Activated naive CD4-positive, alpha-beta T cell treated with anti-CD3 and anti-CD28 coated beads, Interleukin-2, amount 10 ng/mL, durations not matched to agents 7 days and 5 days (primary cell): Measurements from ENCODE around the gene ZNF296.
"Not testable (repeated sequence)": the region's sequence is repeated elsewhere in the genome, so short reads cannot be mapped to it uniquely, and the experiment has no call there.

Source experiments
- CTCF ChIA-PET: fragments of 350-600 bp; sonication (Branson Sonifier 250); formaldehyde crosslinking; loops from one replicate; lab custom pipeline; 2021; ENCODE audit warnings: antibody characterized with exemption; lab: Charles Lee
- DNase-seq: peaks from one replicate; pipeline ENCODE4 v3.0.0-alpha.2; 2020
- H3K27ac Mint-ChIP-seq: one replicate; pipeline ENCODE4 v1.8.0; 2021; ENCODE audit warnings: mild to moderate bottlenecking, moderate library complexity, mixed read lengths
- H3K27me3 Mint-ChIP-seq: one replicate; pipeline ENCODE4 v1.8.0; 2021; ENCODE audit warnings: mild to moderate bottlenecking, mixed read lengths
- H3K36me3 Mint-ChIP-seq: one replicate; pipeline ENCODE4 v1.8.0; 2021; ENCODE audit warnings: mixed read lengths
- H3K4me1 Mint-ChIP-seq: one replicate; pipeline ENCODE4 v1.8.0; 2021; ENCODE audit warnings: mixed read lengths
- H3K4me3 Mint-ChIP-seq: one replicate; pipeline ENCODE4 v1.8.0; 2021; ENCODE audit warnings: mild to moderate bottlenecking, moderate library complexity, mixed read lengths
- H3K9me3 Mint-ChIP-seq: one replicate; pipeline ENCODE4 v1.8.0; 2021; ENCODE audit warnings: mixed read lengths

ZNF296 gene

GRCh38 chr19:45113628-45114027 lies 37.4 kb upstream of the ZNF296 start:
- Mint-ChIP-seq H3K9me3 (no peaks in the 10 kb centered on the region), H3K27ac (no peak overlapping the region), H3K27me3 (no peaks in the 10 kb centered on the region), H3K36me3 (no peaks in the 10 kb centered on the region), H3K4me3 (no peak overlapping the region), H3K4me1 (peaks cover 35% of the 10 kb centered on the region)
- DNase-seq = no peak
- CTCF ChIA-PET = interaction anchor here (1.2 kb wide), 1 partner anchor 12 kb away, joined by 5 read pairs; no protein-coding TSS in a partner anchor

- DNase-seq = no peak
- H3K9me3 Mint-ChIP-seq = no peaks in the 10 kb centered on the region
- no peaks in the 10 kb centered on the region for H3K27me3 Mint-ChIP-seq
- no peak overlapping the region for H3K27ac Mint-ChIP-seq
- H3K4me3 Mint-ChIP-seq = no peak overlapping the region
- no peaks in the 10 kb centered on the region for H3K36me3 Mint-ChIP-seq
- peaks cover 23% of the 10 kb centered on the region for H3K4me1 Mint-ChIP-seq
- CTCF ChIA-PET = interaction anchor here (1.2 to 1.7 kb wide), 2 partner anchors 9 to 13 kb away, joined by 5 read pairs; no protein-coding TSS in a partner anchor
Measured at GRCh38 chr19:45112111-45112827, 36.0 kb upstream of the ZNF296 start.

DNA sequence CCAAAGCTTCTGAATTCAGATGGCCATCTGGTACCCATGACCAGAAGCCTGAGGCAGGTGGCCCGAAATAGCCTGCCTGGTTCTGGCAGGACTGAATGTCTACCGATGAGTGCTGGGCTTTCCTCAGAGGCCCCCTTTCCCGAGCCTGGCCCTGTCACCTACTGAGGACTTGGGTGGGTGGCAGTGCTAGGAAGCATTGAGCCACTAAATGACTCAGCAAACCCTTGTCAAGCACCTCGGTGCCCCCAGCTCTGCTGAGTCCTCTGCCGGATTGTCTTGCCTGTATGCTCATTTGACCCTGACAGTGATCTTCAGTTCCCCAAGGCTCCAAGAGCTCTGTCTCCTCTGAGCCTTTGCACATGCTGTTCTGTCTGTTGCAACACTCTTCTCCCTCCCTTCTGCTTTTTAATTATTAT lies 34.6 kb upstream of the ZNF296 start:
- Mint-ChIP-seq H3K9me3 (no peaks in the 10 kb centered on the region), H3K27ac (no peak overlapping the region), H3K4me3 (no peak overlapping the region), H3K4me1 (peaks cover 9% of the 10 kb centered on the region), H3K36me3 (no peaks in the 10 kb centered on the region), H3K27me3 (no peaks in the 10 kb centered on the region)
- DNase-seq = no peak
- CTCF ChIA-PET = interaction anchor here (0.7 kb wide), 1 partner anchor 18 kb away, joined by 3 read pairs; no protein-coding TSS in a partner anchor

GRCh38 chr19:45107621-45108150 lies 31.4 kb upstream of the ZNF296 start:
- no peak overlapping the region for H3K27ac Mint-ChIP-seq
- peaks cover 28% of the 10 kb centered on the region for H3K4me1 Mint-ChIP-seq
- H3K9me3 Mint-ChIP-seq = no peaks in the 10 kb centered on the region
- no peaks in the 10 kb centered on the region for H3K36me3 Mint-ChIP-seq
- no peak overlapping the region for H3K4me3 Mint-ChIP-seq
- CTCF ChIA-PET = interaction anchor here (1.0 kb wide), 1 partner anchor 79 kb away, joined by 3 read pairs; no protein-coding TSS in a partner anchor
- no peaks in the 10 kb centered on the region for H3K27me3 Mint-ChIP-seq
- no peak for DNase-seq

DNA sequence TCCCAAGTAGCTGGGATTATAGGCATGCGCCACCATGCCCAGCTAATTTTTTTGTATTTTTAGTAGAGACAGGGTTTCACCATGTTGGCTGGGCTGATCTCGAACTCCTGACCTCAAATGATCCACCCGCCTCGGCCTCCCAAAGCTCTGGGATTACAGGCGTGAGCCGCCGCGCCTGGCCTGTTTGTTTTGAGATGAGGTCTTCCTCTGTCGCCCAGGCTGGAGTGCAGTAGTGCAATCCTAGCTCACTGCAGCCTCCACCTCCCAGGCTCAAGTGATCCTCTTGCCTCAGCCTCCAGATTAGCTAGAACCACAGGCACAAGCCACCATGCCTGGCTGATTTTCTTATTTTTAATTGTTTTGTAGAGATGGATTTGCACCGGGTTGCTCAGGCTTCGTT lies 30.1 kb upstream of the ZNF296 start:
- CTCF ChIA-PET, H3K9me3 Mint-ChIP-seq, H3K4me3 Mint-ChIP-seq: not testable (repeated sequence)

GRCh38 chr19:45104658-45105349 lies 28.5 kb upstream of the ZNF296 start:
- Mint-ChIP-seq H3K9me3 (no peaks in the 10 kb centered on the region), H3K4me1 (peaks cover 36% of the 10 kb centered on the region), H3K4me3 (peak overlapping the region; percentile 16), H3K27me3 (no peaks in the 10 kb centered on the region), H3K36me3 (no peaks in the 10 kb centered on the region), H3K27ac (peak overlapping the region; percentile 76)
- CTCF ChIA-PET = interaction anchor here (1.8 kb wide), 1 partner anchor 83 kb away, joined by 9 read pairs; no protein-coding TSS in a partner anchor
- peak; percentile 38 for DNase-seq

More for the DNA sequence above, 30.1 kb upstream of the ZNF296 start:
- H3K27me3 Mint-ChIP-seq, H3K36me3 Mint-ChIP-seq, DNase-seq, H3K27ac Mint-ChIP-seq: not testable (repeated sequence)
- peaks cover 33% of the 10 kb centered on the region for H3K4me1 Mint-ChIP-seq

DNA sequence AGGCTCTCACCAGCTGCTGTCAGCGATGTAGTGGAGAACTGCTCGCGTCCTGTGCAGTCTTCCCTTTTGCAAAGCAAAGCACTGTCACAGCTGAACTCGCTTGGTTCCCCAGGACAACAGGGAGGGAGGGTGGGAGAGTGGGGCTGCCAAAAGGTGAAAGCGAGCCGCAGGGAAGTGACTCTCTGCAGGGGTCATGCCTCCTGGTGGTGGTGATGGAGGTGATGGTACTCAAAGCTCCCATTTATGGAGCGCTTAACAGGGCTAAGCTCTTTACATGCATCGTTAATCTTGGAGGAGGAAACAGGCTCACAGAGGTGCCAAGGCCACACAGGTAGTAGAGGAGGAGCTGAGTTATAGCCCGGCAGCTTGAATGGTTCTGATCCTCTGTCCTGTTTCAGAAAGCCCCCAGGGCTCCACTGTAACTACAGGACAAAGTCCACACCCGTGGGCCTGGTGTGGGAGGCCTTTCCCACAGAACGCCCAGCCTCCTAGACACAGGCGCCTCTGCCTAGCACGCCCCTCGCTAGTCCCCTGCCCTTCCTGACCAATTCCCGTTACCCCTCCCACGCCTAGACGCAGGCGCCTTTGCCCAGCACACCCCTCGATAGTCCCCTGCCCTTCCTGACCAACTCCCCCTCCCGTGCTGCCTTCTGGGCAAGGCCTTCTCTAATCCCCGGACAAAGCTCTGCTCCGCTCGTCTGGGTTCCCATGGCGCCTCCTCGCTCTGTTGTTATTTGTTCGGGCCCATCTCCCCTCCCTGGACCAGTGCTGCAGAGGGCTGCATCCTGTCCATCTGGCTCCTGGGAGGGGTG lies 27.4 kb upstream of the ZNF296 start:
- Mint-ChIP-seq H3K9me3 (no peaks in the 10 kb centered on the region), H3K4me1 (peaks cover 40% of the 10 kb centered on the region), H3K4me3 (peak overlapping the region; percentile 46), H3K36me3 (no peaks in the 10 kb centered on the region), H3K27me3 (no peaks in the 10 kb centered on the region), H3K27ac (peak overlapping the region; percentile 58)
- CTCF ChIA-PET = interaction anchor here (0.6 to 1.8 kb wide), 6 partner anchors 9 to 84 kb away, joined by 3 to 9 read pairs (median 4); no protein-coding TSS in a partner anchor
- DNase-seq = no peak

- Mint-ChIP-seq H3K27me3 (no peaks in the 10 kb centered on the region), H3K27ac (peak overlapping the region; percentile 42), H3K4me3 (peak overlapping the region; percentile 46), H3K9me3 (no peaks in the 10 kb centered on the region), H3K36me3 (no peaks in the 10 kb centered on the region), H3K4me1 (peaks cover 46% of the 10 kb centered on the region)
- peak; percentile 70 for DNase-seq
- CTCF ChIA-PET = interaction anchor here (0.6 to 1.8 kb wide), 6 partner anchors 9 to 84 kb away, joined by 3 to 9 read pairs (median 4); no protein-coding TSS in a partner anchor
Measured at GRCh38 chr19:45103156-45103507, 26.9 kb upstream of the ZNF296 start.

- Mint-ChIP-seq H3K36me3 (no peaks in the 10 kb centered on the region), H3K4me3 (no peak overlapping the region), H3K4me1 (peaks cover 49% of the 10 kb centered on the region), H3K27ac (no peak overlapping the region), H3K9me3 (no peaks in the 10 kb centered on the region), H3K27me3 (no peaks in the 10 kb centered on the region)
- CTCF ChIA-PET = interaction anchor here (1.1 to 1.2 kb wide), 2 partner anchors 11 to 23 kb away, joined by 4 read pairs; no protein-coding TSS in a partner anchor
- DNase-seq = no peak
Measured at GRCh38 chr19:45102481-45102880, 26.2 kb upstream of the ZNF296 start.

DNA sequence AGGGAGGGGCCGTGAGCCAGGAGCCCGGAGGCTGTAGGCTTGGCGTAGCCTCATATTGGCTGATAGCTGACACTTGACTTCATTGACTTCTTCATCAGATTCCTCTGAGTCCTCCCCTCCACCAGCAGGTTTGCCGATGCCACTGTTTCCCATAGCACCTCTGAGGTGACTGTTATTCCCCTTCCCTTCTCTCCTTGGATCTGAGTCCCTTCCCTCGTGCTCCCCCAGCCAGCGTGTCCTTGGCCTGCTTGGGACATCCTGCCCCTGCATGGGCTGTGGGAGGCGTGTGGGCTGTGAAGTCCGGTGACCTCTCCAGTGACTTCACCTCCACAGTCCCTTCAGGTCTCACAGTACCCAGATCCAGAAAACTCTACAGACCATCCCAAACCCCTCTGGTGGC lies 25.5 kb upstream of the ZNF296 start:
- H3K9me3 Mint-ChIP-seq = no peaks in the 10 kb centered on the region
- peaks cover 53% of the 10 kb centered on the region for H3K4me1 Mint-ChIP-seq
- no peaks in the 10 kb centered on the region for H3K27me3 Mint-ChIP-seq
- CTCF ChIA-PET = interaction anchor here (1.2 kb wide), 1 partner anchor 23 kb away, joined by 4 read pairs; no protein-coding TSS in a partner anchor
- no peak overlapping the region for H3K27ac Mint-ChIP-seq
- H3K4me3 Mint-ChIP-seq = no peak overlapping the region
- no peak for DNase-seq
- H3K36me3 Mint-ChIP-seq = no peaks in the 10 kb centered on the region

DNA sequence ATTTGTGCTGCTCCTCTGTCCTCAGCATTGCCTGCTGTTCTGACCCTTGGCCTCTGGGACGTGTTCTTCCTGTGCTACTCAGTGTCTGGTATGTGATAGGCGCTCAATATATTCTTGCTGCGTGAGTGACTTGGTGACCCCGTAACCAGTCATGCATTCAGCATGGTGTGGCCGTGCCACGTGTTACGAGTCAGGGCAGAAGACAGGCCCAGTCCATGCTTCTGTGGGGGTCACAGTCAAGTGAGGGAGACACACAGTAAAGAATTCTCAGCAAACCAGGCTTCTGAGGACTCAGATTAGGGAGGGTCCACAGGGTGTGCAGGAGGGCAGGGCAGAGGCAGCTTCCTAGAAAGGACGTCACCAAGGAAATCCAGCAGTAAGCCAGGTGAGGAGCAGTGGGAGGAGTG lies 24.6 kb upstream of the ZNF296 start:
- Mint-ChIP-seq H3K27ac (peak overlapping the region; percentile 67), H3K27me3 (no peaks in the 10 kb centered on the region), H3K36me3 (no peaks in the 10 kb centered on the region), H3K9me3 (no peaks in the 10 kb centered on the region), H3K4me1 (peaks cover 62% of the 10 kb centered on the region), H3K4me3 (no peak overlapping the region)
- CTCF ChIA-PET = no interaction called here
- DNase-seq = no peak

DNA sequence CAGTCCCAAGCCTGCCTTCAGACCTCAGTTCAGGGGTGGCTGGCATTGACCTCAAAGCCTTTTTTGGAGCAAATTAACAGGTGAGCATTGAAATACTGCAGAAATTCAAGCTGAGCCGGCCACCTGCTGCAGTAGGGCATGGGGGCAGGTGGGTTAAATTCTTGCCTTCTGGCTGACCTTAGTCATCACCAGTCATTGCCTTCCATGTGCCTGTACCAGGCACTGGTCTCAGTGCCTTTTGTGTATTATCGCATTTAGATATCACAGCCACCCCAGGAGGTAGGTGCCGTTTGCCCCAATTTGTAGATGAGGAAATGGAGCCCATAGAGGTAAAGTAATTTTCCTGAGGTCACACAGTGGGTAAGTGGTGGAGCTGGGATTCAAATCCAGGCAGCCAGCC lies 23.9 kb upstream of the ZNF296 start:
- H3K36me3 Mint-ChIP-seq = no peaks in the 10 kb centered on the region
- no peak for DNase-seq
- H3K4me3 Mint-ChIP-seq = no peak overlapping the region
- H3K27me3 Mint-ChIP-seq = no peaks in the 10 kb centered on the region
- peak overlapping the region; percentile 64 for H3K27ac Mint-ChIP-seq
- CTCF ChIA-PET = no interaction called here
- no peaks in the 10 kb centered on the region for H3K9me3 Mint-ChIP-seq
- H3K4me1 Mint-ChIP-seq = peaks cover 60% of the 10 kb centered on the region

DNA sequence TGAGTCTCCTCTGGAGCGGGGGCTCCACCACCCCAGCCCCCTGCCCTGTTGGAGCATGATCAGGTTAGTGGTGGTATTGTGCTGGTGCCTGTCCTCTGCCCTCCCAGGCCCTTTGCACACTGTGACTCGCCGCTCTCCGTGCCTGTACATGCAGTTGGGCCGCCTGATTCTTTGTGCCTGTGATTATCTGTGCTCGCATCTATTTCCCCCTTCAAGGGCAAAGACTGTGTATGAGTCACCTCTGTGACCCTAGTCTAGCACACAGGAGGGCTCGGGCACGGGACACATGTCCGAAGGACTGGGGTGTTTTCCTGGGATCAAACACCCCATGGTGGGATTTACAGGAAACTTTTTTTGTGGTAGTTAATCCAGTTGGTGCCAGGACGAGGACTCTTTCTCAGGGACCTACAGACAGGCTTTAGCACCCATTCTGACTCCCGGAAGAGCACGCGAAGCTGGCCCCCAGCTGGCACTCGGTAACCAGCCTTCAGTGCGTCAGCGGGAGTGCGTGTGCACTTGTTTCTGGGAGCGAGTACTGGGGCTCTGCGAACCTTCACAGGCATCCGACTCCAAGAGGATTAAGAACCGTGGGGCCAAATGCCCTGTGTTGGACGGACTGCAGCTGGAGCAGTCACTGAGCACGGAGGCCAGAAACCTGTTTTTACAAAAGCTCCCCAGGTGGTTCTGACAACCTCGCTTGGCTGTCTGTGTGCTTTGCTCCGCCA lies 23.4 kb upstream of the ZNF296 start:
- Mint-ChIP-seq H3K4me3 (no peak overlapping the region), H3K27ac (no peak overlapping the region), H3K27me3 (no peaks in the 10 kb centered on the region), H3K9me3 (no peaks in the 10 kb centered on the region), H3K4me1 (peaks cover 59% of the 10 kb centered on the region), H3K36me3 (peaks cover 3% of the 10 kb centered on the region)
- DNase-seq = no peak
- CTCF ChIA-PET = no interaction called here
